Pulmonary artery endothelial cell (primary cell): ENCODE results near the gene ZDHHC14. TPM values are rescaled to one million over a fixed set of nuclear protein-coding genes. Genes with fewer than 3 reads are reported as not detected.
"Not testable (repeated sequence)": the region's sequence is repeated elsewhere in the genome, so short reads cannot be mapped to it uniquely, and the experiment has no call there.

ENCODE experiments used
- DNase-seq: peaks from one replicate; pipeline ENCODE4 v3.0.0-alpha.2; 2011; ENCODE audit warnings: low read depth, low spot score
- total RNA-seq: library from RNA; depleted of rRNA; stranded (reverse); fragments of >200 nt; gene quantifications from 2 replicates; pipeline ENCODE4 v1.2.3, GENCODE V29; 2014

The ZDHHC14 gene
- total RNA-seq, 1 donor from 2014 or later, result 9.4 TPM

DNA sequence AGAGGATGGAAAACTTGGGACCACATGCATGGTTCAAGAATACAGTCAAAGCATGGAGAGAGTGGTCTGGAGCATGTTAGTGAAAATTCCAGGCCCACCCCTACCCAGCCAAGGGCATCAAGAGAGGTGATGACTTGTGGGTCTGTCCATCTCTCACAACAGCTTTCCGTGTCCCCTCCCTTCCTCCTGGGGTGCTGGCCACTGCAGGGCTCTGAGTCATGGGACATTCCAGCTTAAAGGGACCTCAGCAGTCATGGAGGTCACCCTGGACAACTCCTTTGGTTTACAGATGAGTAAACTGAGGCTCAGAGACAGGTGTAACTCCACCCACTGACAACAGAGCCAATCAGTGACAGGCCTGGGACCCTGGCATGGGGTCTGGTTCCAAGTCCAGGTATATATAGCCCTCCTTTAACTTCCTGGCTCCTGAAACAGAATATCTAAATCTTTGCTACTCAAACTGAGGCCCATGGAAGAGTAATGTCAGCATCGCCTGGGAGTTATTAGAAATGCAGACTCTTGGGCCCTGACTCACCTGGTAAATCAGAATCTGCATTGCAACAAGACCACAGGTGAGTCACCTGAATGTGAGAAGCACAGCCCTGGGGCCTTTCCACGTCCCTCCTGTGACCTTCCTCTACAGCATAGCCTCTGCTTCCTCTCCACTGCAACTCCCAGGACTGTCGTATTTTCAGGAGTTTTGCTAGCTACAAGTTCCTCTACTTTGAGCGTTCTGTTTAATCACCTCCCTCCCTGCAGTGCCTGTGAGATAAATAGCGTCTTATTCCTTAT is 170.2 kb downstream of the ZDHHC14 start:
- no peak for DNase-seq

DNA sequence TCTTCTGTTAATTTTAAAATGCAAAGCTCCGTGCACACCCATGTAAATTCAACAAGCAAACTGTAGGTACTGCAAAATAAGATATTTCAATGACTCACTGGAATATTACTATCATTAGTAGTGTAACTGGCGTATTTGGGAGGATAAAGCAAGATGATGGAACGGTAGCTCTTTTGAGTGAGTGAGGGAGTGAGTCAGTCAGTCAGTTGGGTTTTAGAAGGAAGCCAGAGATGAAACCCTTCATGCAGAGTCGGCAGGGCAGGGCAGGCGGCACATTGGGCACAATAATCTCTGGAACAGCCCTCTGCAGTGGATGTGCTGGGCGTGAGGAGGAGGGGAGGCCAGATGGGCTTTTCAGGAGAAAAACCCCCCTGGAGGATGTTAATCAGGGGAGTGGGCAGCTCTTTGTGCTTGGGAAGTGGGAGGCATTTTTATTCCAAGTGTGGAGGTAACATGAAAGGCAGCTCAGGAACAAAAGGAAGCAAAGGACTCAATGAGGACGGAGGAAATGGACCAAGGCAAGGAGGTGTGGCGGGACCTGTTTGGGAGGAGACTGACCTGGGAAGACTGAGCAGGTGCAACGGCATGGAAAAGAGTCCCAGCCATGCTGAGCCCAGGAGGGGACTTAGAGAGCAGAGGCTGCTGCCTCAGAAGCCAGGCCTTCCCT is 171.2 kb downstream of the ZDHHC14 start:
- no peak for DNase-seq

GRCh38 chr6:157552820-157553485 is 172.0 kb downstream of the ZDHHC14 start:
- no peak for DNase-seq

- DNase-seq, result no peak
Observed at GRCh38 chr6:157554747-157555146, 173.8 kb downstream of the ZDHHC14 start.

GRCh38 chr6:157555455-157556143 is 174.6 kb downstream of the ZDHHC14 start:
- DNase-seq, result no peak

GRCh38 chr6:157556144-157556645 is 175.2 kb downstream of the ZDHHC14 start:
- DNase-seq, result no peak

DNA sequence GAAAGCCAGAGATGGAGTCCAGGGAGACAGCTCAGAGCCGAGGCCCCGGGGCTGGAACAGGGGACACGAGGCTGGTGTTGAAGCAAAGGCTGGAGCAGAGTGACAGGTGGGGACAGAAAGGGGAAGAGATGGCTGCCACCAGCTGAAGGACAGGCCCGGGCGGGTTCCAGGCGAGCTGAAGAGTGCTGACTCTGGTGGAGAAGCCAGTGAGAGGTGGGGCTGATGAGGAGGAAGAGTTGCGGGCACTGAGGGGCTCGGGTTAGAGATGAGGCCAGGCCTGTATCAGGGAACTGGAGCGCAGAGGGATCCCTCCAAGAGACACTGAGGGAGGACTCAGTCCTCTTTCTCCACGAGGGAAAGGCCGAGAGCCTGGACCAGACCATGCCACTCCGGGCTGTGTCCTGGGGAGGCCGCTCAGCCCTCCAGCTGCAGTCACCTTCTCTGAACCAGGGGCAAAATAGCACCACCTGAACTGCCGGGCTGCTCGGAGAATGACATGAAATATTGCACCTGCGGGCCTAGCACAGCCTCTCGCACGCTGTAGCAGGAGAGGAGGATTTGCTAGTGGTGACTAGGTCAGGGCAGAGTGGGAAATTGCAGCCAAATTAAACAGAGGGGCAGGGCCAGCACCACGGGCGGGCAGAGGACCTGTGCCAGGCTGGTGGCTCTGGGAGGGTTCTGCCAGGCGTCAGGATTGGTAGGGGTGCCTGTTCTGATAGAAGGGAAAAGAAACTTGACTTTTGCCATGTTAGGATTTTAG is 175.9 kb downstream of the ZDHHC14 start:
- DNase-seq, result no peak

GRCh38 chr6:157557559-157557958 is 176.6 kb downstream of the ZDHHC14 start:
- DNase-seq, result no peak

DNA sequence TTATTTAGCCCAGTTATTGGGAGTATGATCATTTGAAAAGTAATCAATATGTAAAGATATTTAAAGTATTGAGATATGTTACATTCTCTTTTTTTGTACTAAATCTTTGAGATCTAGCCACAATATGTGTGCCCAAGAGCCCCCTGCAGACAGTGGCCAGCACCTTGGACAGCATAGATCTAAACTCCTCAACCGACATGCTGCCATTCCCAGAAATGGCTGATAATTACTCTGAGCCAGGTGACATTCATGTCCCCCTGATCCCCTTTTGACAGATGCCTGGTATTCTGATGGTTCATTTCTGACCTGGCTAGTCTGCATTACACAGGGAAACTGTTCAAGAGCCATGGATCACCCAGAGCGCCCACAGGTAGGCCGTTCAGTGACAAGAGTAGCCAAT is 177.1 kb downstream of the ZDHHC14 start:
- DNase-seq, result no peak

DNA sequence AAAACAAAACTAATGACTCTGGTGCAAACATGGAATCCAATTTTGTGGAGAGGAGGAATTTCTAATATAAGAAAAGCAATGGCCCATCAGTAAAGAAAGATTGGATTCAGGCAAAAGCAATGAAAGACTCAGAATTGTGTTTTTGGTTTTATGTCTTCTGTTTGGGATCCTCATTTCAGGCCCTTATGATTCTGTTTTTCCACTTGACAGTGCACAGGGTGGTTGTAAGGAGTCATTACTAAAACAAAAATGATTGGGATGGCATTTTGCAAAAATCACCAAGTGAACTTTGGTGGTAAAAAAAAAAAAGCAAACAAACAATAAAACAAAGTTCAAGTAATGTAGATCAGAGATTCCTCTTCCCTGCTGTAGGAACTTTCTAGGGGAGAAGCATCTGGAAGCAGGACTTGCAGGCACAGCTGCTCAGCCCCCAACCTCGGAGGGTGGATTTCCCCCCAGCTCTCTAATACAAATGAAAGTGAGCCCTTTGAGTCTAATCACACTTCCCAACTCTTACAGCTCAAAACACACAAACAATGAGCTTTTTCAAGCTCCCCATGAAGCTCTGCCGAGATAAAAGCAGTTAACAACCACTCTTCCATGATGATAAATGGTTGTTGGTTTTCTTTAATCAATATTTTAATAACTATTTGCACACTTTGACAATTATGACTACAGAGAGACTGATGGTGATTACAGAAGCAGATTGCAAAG is 177.7 kb downstream of the ZDHHC14 start:
- no peak for DNase-seq

DNA sequence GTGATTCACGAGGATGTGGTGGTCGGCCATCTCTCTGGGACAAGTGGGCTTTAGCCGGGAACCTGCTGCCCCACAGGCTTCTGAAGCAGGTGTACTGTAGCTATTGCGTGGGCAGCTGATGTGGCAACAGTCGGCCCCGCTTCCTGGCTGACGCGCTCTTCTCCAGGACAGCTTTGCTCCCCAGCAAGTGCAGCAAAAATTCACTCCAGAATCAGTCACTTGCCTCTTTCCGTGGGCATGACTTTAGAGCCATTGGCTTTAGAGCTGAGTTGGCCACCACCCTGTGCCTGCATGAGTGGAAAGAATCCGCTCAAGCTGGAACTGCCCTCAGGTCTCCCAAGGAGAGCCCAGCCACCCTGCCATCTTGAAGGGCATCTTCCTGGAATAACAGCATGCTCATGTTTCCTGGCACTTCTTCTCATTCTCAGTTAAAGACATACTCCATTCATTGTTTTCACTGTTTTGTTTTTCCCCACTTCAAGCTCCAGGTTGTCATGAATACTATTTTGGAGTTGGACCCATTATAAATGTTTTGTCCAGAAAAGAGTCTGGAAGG is 178.3 kb downstream of the ZDHHC14 start:
- no peak for DNase-seq

GRCh38 chr6:157560063-157560462 is 179.1 kb downstream of the ZDHHC14 start:
- not testable (repeated sequence) for DNase-seq

- no peak for DNase-seq
Observed at GRCh38 chr6:157560691-157561413, 179.9 kb downstream of the ZDHHC14 start.

DNA sequence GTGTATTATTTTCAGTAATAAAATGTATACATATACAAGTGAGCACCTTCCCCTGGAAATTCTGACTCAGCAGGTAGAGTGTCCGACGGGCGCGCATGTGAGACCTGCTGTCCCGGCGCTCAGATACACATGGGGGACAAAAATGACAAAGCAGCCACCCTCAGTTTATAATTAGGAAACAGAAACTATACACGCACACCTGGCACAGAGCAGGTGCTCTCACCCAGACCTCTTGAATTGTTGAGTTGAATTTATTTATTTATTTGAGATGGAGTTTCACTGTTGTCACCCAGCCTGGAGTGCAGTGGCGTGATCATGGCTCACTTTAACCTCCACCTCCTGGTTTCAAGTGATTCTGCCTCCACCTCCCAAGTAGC is 180.4 kb downstream of the ZDHHC14 start:
- DNase-seq, result no peak

DNA sequence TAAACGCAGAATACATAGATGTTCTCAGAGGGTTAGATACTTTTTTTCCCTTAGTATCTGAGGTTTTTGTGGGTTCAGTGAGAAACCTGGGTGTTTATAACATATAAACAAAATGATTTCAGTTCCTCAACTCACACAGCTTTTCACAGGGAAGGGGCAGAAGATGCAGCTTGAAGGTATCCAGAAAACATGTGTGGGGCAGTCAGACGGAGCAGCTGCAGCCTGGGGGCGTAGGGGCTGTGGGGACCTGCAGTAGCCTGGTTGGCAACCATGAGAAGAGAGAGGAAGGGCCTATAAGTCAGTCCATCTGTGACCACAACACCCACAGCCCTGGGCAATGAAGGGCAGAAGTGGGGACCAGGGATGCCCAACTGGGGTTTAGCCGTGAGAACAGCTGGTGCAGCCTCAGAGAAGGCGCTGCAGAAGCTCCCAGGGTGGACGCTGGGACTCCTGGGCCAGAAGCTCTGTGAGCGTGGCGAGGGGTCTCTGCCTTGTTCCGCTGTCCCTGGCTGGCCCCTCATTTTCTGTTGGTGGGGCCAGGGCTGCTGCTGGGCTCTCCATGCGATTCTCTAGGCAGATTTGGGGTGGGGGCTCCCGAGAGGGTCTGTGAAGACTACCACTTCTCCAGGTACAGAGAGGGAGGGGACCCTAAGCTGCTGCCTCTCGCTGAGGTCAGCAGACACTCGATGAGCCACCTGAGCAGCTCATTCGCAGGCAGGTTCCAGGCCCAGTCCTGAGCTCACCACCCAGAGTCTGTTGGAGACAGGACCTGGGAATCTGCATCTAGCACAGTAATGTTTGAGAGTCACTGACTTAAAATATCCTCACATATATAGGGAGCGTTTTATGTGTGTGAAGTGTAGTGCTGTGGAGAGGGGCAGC is 181.2 kb downstream of the ZDHHC14 start:
- DNase-seq, result no peak

- DNase-seq, result no peak
Observed at GRCh38 chr6:157562997-157563396, 182.0 kb downstream of the ZDHHC14 start.

GRCh38 chr6:157563611-157564284 is 182.8 kb downstream of the ZDHHC14 start:
- DNase-seq, result no peak

- DNase-seq, result no peak
Observed at GRCh38 chr6:157568702-157569101, 187.7 kb downstream of the ZDHHC14 start.
